PC-3 (cell line): ENCODE measurements around the gene MANBA. TPM values are rescaled to one million over a fixed set of nuclear protein-coding genes. Genes with fewer than 3 reads are reported as not detected.
"Not testable (repeated sequence)": the region's sequence is repeated elsewhere in the genome, so short reads cannot be mapped to it uniquely, and the experiment has no call there.

Experiments
- ATAC-seq: fragments of 200-7000 bp; cut with Tn5 transposase; 2 replicates; pipeline ENCODE4 v1.9.1; 2020; ENCODE audit warnings: mild to moderate bottlenecking, moderate library complexity
- BruUV-seq: library from RNA; stranded (reverse); fragments of 400-500 nt; replicated peaks from 2 replicates; lab custom pipeline; 2021; lab: Mats Ljungman, UMichigan
- CTCF ChIA-PET: fragments of 300-600 bp; sonication (Branson Sonifier 250); formaldehyde crosslinking; loops from one replicate; lab custom pipeline; 2022; ENCODE audit warnings: antibody characterized with exemption; lab: Charles Lee
- POLR2A ChIA-PET: fragments of 300-600 bp; sonication (Branson Sonifier 250); formaldehyde crosslinking; loops from one replicate; lab custom pipeline; 2022; ENCODE audit warnings: antibody characterized with exemption; ENCODE audit not compliant: unreplicated experiment; lab: Charles Lee
- DNase-seq: peaks from one replicate; pipeline ENCODE4 v3.0.0-alpha.2; 2015
- H2AFZ ChIP-seq: fragments of 300-600 bp; sonication (generic); 2 replicates; pipeline ENCODE4 v1.6.0; 2016; ENCODE audit warnings: antibody characterized with exemption, low read length
- H3F3A ChIP-seq: fragments of 300-600 bp; sonication (generic); one replicate; pipeline ENCODE4 v1.6.0; 2017; ENCODE audit warnings: antibody characterized with exemption, low read length, control low read depth, mild to moderate bottlenecking; ENCODE audit not compliant: unreplicated experiment
- H3K27ac ChIP-seq: fragments of 300-600 bp; sonication (generic); 2 replicates; pipeline ENCODE4 v1.5.1; 2016; ENCODE audit warnings: mild to moderate bottlenecking, low read length
- H3K27me3 ChIP-seq: fragments of 300-600 bp; sonication (generic); 2 replicates; pipeline ENCODE4 v1.6.1; 2016; ENCODE audit warnings: low read length, mixed read lengths
- H3K36me3 ChIP-seq: fragments of 300-600 bp; sonication (generic); 2 replicates; pipeline ENCODE4 v1.6.1; 2016; ENCODE audit warnings: low read depth, mixed run types, low read length, mixed read lengths
- H3K4me1 ChIP-seq: fragments of 300-600 bp; sonication (generic); 2 replicates; pipeline ENCODE4 v1.5.1; 2016; ENCODE audit warnings: low read length; ENCODE audit not compliant: insufficient read depth
- H3K4me2 ChIP-seq: fragments of 300-600 bp; sonication (generic); 2 replicates; pipeline ENCODE4 v1.6.0; 2016; ENCODE audit warnings: low read length
- H3K4me3 ChIP-seq: fragments of 300-600 bp; sonication (generic); 2 replicates; pipeline ENCODE4 v1.5.1; 2016; ENCODE audit warnings: mild to moderate bottlenecking, low read length, mixed read lengths
- H3K79me2 ChIP-seq: fragments of 300-600 bp; sonication (generic); 2 replicates; pipeline ENCODE4 v1.6.1; 2017; ENCODE audit warnings: low read length, mixed read lengths
- H3K9ac ChIP-seq: fragments of 300-600 bp; sonication (generic); 2 replicates; pipeline ENCODE4 v1.6.0; 2016; ENCODE audit warnings: mild to moderate bottlenecking, low read length
- H3K9me2 ChIP-seq: fragments of 300-600 bp; sonication (generic); replicated peaks from 2 replicates; pipeline ENCODE4 v1.6.1; 2016; ENCODE audit warnings: mixed run types, low read length, mixed read lengths
- H3K9me3 ChIP-seq: fragments of 300-600 bp; sonication (generic); 2 replicates; pipeline ENCODE4 v1.6.1; 2016; ENCODE audit warnings: low read length, mixed read lengths
- H4K20me1 ChIP-seq: fragments of 300-600 bp; sonication (generic); 2 replicates; pipeline ENCODE4 v1.6.1; 2016; ENCODE audit warnings: low read length, mixed read lengths
- CTCF ChIP-seq: fragments of 300-600 bp; sonication (generic); conservative IDR thresholded peaks from 2 replicates; pipeline ENCODE4 v1.5.1; 2017; ENCODE audit warnings: antibody characterized with exemption, low read depth, mild to moderate bottlenecking, low read length
- EZH2 ChIP-seq: fragments of 300-600 bp; sonication (generic); IDR thresholded peaks from one replicate; pipeline ENCODE4 v1.6.1; 2017; ENCODE audit warnings: antibody characterized with exemption, mild to moderate bottlenecking, low read length; ENCODE audit not compliant: unreplicated experiment
- EZH2phosphoT487 ChIP-seq: fragments of 300-600 bp; sonication (generic); IDR thresholded peaks from 2 replicates; pipeline ENCODE4 v1.6.1; 2018; ENCODE audit warnings: mild to moderate bottlenecking, antibody characterized with exemption, low read length, borderline replicate concordance
- intact Hi-C: fragments of 100-400 bp; cut with micrococcal nuclease; formaldehyde crosslinking; loops from 2 replicates; pipeline ENCODE4 v1.9.0; 2023
- total RNA-seq: library from RNA; depleted of rRNA; stranded (reverse); fragments of >200 nt; gene quantifications from 2 replicates; pipeline ENCODE4 v1.2.3, GENCODE V29; 2014

Gene MANBA
- total RNA-seq, 1 experiment from 2014 or later: 20.9 TPM

GRCh38 chr4:102710986-102711385 is 49.8 kb downstream of the MANBA start:
- no peak overlapping the region for H2AFZ ChIP-seq
- TF ChIP-seq EZH2phosphoT487 (no peak), EZH2 (no peak), CTCF (no peak)
- H3K79me2 ChIP-seq: no peaks in the 10 kb centered on the region
- no TSS peak for BruUV-seq
- H3K4me1 ChIP-seq: no peaks in the 10 kb centered on the region
- no peaks in the 10 kb centered on the region for H3K9me3 ChIP-seq
- intact Hi-C loops: no loop called here
- ChIA-PET POLR2A (no interaction called here), CTCF (no interaction called here)
- no peak overlapping the region for H3K9ac ChIP-seq
- H3K27me3 ChIP-seq: no peaks in the 10 kb centered on the region
- H3F3A ChIP-seq: no peaks in the 10 kb centered on the region
- H3K27ac ChIP-seq: no peak overlapping the region
- DNase-seq: no peak
- H3K4me3 ChIP-seq: no peak overlapping the region
- no peaks in the 10 kb centered on the region for H4K20me1 ChIP-seq
- H3K4me2 ChIP-seq: no peak overlapping the region
- H3K9me2 ChIP-seq: no peaks in the 10 kb centered on the region
- no peak for ATAC-seq
- H3K36me3 ChIP-seq: no peaks in the 10 kb centered on the region

GRCh38 chr4:102709060-102709459 is 51.7 kb downstream of the MANBA start:
- ATAC-seq, DNase-seq, H3K79me2 ChIP-seq, H3K4me1 ChIP-seq, POLR2A ChIA-PET, H3K4me3 ChIP-seq, H3K36me3 ChIP-seq, H3K27ac ChIP-seq, H3K9ac ChIP-seq, CTCF ChIA-PET, intact Hi-C loops, H4K20me1 ChIP-seq, H3K9me2 ChIP-seq, H3K9me3 ChIP-seq, BruUV-seq, H3K27me3 ChIP-seq, H3K4me2 ChIP-seq, H3F3A ChIP-seq, H2AFZ ChIP-seq: not testable (repeated sequence)

GRCh38 chr4:102707150-102707549 is 53.6 kb downstream of the MANBA start:
- H3K4me2 ChIP-seq: no peak overlapping the region
- no peak overlapping the region for H3K4me3 ChIP-seq
- H3K36me3 ChIP-seq: no peaks in the 10 kb centered on the region
- no TSS peak for BruUV-seq
- H3F3A ChIP-seq: no peaks in the 10 kb centered on the region
- H4K20me1 ChIP-seq: no peaks in the 10 kb centered on the region
- H2AFZ ChIP-seq: no peak overlapping the region
- DNase-seq: no peak
- no peak overlapping the region for H3K9ac ChIP-seq
- POLR2A ChIA-PET: no interaction called here
- H3K9me2 ChIP-seq: no peaks in the 10 kb centered on the region
- no peaks in the 10 kb centered on the region for H3K27me3 ChIP-seq
- ATAC-seq: no peak
- TF ChIP-seq CTCF (no peak), EZH2 (no peak), EZH2phosphoT487 (no peak)
- CTCF ChIA-PET: no interaction called here
- intact Hi-C loops: no loop called here
- no peaks in the 10 kb centered on the region for H3K79me2 ChIP-seq
- H3K9me3 ChIP-seq: no peaks in the 10 kb centered on the region
- no peak overlapping the region for H3K27ac ChIP-seq
- no peaks in the 10 kb centered on the region for H3K4me1 ChIP-seq
